HEK293 (cell line): ENCODE results near the gene PFDN1.

Source experiments
- CTCF ChIA-PET: fragments of 350-600 bp; formaldehyde crosslinking; extraction: SDS; loops from one replicate; lab custom pipeline; 2021; ENCODE audit warnings: antibody characterized with exemption; lab: Yijun Ruan, JAX
- POLR2A ChIA-PET: fragments of 300-600 bp; formaldehyde crosslinking; extraction: SDS; loops from one replicate; lab custom pipeline; 2020; ENCODE audit warnings: antibody characterized with exemption, inconsistent platforms; lab: Yijun Ruan, JAX
- H3K27ac ChIP-seq: fragments of 200-500 bp; sonication (Bioruptor generic); 2 replicates; pipeline ENCODE4 v1.5.1; 2014; ENCODE audit warnings: low read depth, low read length, control low read depth, inconsistent platforms; ENCODE audit errors: extremely low read depth
- H3K36me3 ChIP-seq, 2 experiments: fragments of 200-500 bp in 1 of 2; sonication (Bioruptor generic) in 1 of 2; 1 replicate in 1 of 2; 2 replicates in 1 of 2; pipeline ENCODE4 v1.5.1; 2014 to 2017; ENCODE audit warnings: inconsistent platforms in 2 of 2, low read length in 2 of 2; ENCODE audit not compliant: control insufficient read depth in 2 of 2, insufficient read depth in 1 of 2
- H3K4me1 ChIP-seq: fragments of 200-500 bp; sonication (Bioruptor generic); 2 replicates; pipeline ENCODE4 v1.5.1; 2014; ENCODE audit warnings: mild to moderate bottlenecking, low read length, inconsistent platforms; ENCODE audit not compliant: control insufficient read depth, insufficient read depth
- H3K4me3 ChIP-seq: 2 replicates; pipeline ENCODE4 v1.5.1; 2011; ENCODE audit warnings: low read depth, mild to moderate bottlenecking, control low read depth, low read length, moderate library complexity
- H3K9me3 ChIP-seq: fragments of 200-500 bp; sonication (Bioruptor generic); 2 replicates; pipeline ENCODE4 v1.5.1; 2014; ENCODE audit warnings: low read depth, low read length, inconsistent platforms; ENCODE audit not compliant: control insufficient read depth, insufficient read depth
- OSR2 ChIP-seq: fragments of 450-650 bp; formaldehyde crosslinking; IDR thresholded peaks from 2 replicates; pipeline ENCODE4 v1.5.1; 2016; ENCODE audit warnings: missing biosample characterization, missing genetic modification characterization
- OVOL3 ChIP-seq: fragments of 450-650 bp; formaldehyde crosslinking; IDR thresholded peaks from 2 replicates; pipeline ENCODE4 v1.5.1; 2016; ENCODE audit warnings: missing biosample characterization, missing genetic modification characterization
- REPIN1 ChIP-seq: fragments of 450-650 bp; formaldehyde crosslinking; IDR thresholded peaks from 2 replicates; pipeline ENCODE4 v1.5.1; 2017; ENCODE audit warnings: missing biosample characterization, missing genetic modification characterization, low read depth
- SETDB1 ChIP-seq: IDR thresholded peaks from one replicate; pipeline ENCODE4 v1.6.1; 2017; ENCODE audit warnings: mild to moderate bottlenecking, low read length, moderate library complexity, mixed read lengths; ENCODE audit not compliant: insufficient read length
- WT1 ChIP-seq: fragments of 450-650 bp; formaldehyde crosslinking; IDR thresholded peaks from 2 replicates; pipeline ENCODE4 v1.5.1; 2016; ENCODE audit warnings: missing biosample characterization, missing genetic modification characterization
- ZBTB20 ChIP-seq: fragments of 450-650 bp; formaldehyde crosslinking; IDR thresholded peaks from 2 replicates; pipeline ENCODE4 v1.5.1; 2016; ENCODE audit warnings: missing biosample characterization, missing genetic modification characterization
- ZBTB21 ChIP-seq: fragments of 450-650 bp; formaldehyde crosslinking; IDR thresholded peaks from 2 replicates; pipeline ENCODE4 v1.5.1; 2017; ENCODE audit warnings: missing biosample characterization, missing genetic modification characterization
- ZFHX2 ChIP-seq: fragments of 450-650 bp; formaldehyde crosslinking; conservative IDR thresholded peaks from 2 replicates; pipeline ENCODE4 v1.5.1; 2016; ENCODE audit warnings: missing biosample characterization, missing genetic modification characterization
- ZNF223 ChIP-seq: fragments of 450-650 bp; formaldehyde crosslinking; IDR thresholded peaks from 2 replicates; pipeline ENCODE4 v1.5.1; 2016; ENCODE audit warnings: missing biosample characterization, missing genetic modification characterization
- ZNF24 ChIP-seq: fragments of 450-650 bp; formaldehyde crosslinking; IDR thresholded peaks from 2 replicates; pipeline ENCODE4 v1.5.1; 2016; ENCODE audit warnings: missing biosample characterization, missing genetic modification characterization
- ZNF248 ChIP-seq: fragments of 450-650 bp; formaldehyde crosslinking; IDR thresholded peaks from 2 replicates; pipeline ENCODE4 v1.5.1; 2017; ENCODE audit warnings: missing biosample characterization, missing genetic modification characterization
- ZNF324 ChIP-seq: fragments of 450-650 bp; formaldehyde crosslinking; IDR thresholded peaks from 2 replicates; pipeline ENCODE4 v1.5.1; 2016; ENCODE audit warnings: missing biosample characterization, missing genetic modification characterization
- ZNF404 ChIP-seq: fragments of 450-650 bp; formaldehyde crosslinking; IDR thresholded peaks from 2 replicates; pipeline ENCODE4 v1.5.1; 2017; ENCODE audit warnings: missing biosample characterization, missing genetic modification characterization
- ZNF830 ChIP-seq: fragments of 450-650 bp; IDR thresholded peaks from 2 replicates; pipeline ENCODE4 v1.5.0; 2018; ENCODE audit warnings: missing biosample characterization, missing genetic modification characterization, low read depth, mild to moderate bottlenecking, moderate library complexity
- ZSCAN30 ChIP-seq: fragments of 450-650 bp; IDR thresholded peaks from 2 replicates; pipeline ENCODE4 v1.5.1; 2018; ENCODE audit warnings: missing biosample characterization, mild to moderate bottlenecking, missing genetic modification characterization, moderate library complexity
- TF ChIP-seq, protein P1 (sequence below): fragments of 450-650 bp; formaldehyde crosslinking; conservative IDR thresholded peaks from 2 replicates; pipeline ENCODE4 v1.5.1; 2016; ENCODE audit warnings: low read depth, missing biosample characterization, missing genetic modification characterization
- TF ChIP-seq, protein P2 (sequence below): fragments of 450-650 bp; formaldehyde crosslinking; IDR thresholded peaks from 2 replicates; pipeline ENCODE4 v1.5.1; 2016; ENCODE audit warnings: missing biosample characterization, missing genetic modification characterization
- TF ChIP-seq, protein P3 (sequence below): fragments of 450-650 bp; formaldehyde crosslinking; IDR thresholded peaks from 2 replicates; pipeline ENCODE4 v1.5.1; 2016; ENCODE audit warnings: missing biosample characterization, missing genetic modification characterization, borderline replicate concordance
- TF ChIP-seq, protein P4 (sequence below): fragments of 450-650 bp; formaldehyde crosslinking; IDR thresholded peaks from 2 replicates; pipeline ENCODE4 v1.5.1; 2016; ENCODE audit warnings: missing biosample characterization, missing genetic modification characterization

PFDN1 gene

DNA sequence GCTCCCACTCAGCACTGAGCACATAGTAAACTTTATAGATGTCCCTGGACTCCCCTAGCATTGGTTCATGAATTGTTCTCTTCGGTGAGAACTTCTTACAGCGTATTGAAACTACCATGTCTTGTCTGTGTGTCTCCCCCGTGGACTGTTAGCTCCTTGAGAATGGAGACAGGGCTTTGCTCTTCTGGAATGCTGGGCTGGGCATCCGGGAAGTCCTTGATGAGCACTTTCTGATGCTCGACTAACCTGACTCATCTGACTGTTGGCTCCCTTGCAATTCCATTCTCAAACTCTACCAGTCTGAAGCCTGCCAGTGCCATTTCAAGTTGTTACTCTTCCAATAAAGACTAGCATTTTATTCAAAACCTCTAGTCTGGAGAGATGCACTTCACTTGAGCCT is 15.0 kb upstream of the PFDN1 start (continued):
- TF ChIP-seq ZNF248 (tag by site-specific recombination), result no peak

DNA sequence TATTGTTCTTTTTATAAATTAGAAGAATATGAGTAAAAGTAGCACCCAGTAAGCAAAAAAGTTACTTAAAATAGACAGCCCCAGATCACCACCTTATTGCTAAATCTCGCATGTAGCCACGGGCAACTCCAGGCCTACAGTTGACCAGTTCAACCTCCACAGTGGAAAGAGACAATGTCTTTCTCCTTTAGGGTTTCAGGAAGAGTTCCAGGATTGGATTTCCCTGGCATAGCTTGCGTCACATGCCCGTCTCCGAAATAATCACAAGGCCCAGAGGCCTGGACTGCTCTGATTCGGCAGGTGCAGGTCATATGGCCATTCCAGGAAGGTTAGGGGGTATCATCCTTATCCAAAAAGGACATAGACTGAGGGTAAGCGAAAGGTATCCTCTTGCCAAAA is 9.9 kb upstream of the PFDN1 start:
- CTCF ChIA-PET, result interaction anchor here (0.6 to 2.2 kb wide), 5 partner anchors 11 to 68 kb away, joined by 3 to 6 read pairs (median 4); partner anchors contain the start of gene HBEGF
- H3K27ac ChIP-seq, result no peak overlapping the region
- POLR2A ChIA-PET, result no interaction called here

More for the DNA sequence above, 9.9 kb upstream of the PFDN1 start:
- TF ChIP-seq ZNF404 (tag by site-specific recombination) (no peak), ZFHX2 (tag by site-specific recombination) (no peak), WT1 (tag by site-specific recombination) (no peak), OVOL3 (no peak), ZSCAN30 (tag by site-specific recombination) (no peak), ZNF324 (tag by site-specific recombination) (no peak), ZNF223 (no peak), ZNF24 (tag by site-specific recombination) (no peak), OSR2 (no peak), ZBTB21 (tag by site-specific recombination) (no peak), SETDB1 (no peak), ZNF830 (tag by site-specific recombination) (no peak), REPIN1 (tag by site-specific recombination) (no peak), ZBTB20 (no peak)
- TF ChIP-seq, protein P1, sequence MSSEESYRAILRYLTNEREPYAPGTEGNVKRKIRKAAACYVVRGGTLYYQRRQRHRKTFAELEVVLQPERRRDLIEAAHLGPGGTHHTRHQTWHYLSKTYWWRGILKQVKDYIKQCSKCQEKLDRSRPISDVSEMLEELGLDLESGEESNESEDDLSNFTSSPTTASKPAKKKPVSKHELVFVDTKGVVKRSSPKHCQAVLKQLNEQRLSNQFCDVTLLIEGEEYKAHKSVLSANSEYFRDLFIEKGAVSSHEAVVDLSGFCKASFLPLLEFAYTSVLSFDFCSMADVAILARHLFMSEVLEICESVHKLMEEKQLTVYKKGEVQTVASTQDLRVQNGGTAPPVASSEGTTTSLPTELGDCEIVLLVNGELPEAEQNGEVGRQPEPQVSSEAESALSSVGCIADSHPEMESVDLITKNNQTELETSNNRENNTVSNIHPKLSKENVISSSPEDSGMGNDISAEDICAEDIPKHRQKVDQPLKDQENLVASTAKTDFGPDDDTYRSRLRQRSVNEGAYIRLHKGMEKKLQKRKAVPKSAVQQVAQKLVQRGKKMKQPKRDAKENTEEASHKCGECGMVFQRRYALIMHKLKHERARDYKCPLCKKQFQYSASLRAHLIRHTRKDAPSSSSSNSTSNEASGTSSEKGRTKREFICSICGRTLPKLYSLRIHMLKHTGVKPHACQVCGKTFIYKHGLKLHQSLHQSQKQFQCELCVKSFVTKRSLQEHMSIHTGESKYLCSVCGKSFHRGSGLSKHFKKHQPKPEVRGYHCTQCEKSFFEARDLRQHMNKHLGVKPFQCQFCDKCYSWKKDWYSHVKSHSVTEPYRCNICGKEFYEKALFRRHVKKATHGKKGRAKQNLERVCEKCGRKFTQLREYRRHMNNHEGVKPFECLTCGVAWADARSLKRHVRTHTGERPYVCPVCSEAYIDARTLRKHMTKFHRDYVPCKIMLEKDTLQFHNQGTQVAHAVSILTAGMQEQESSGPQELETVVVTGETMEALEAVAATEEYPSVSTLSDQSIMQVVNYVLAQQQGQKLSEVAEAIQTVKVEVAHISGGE (tag by site-specific recombination), result no peak
- TF ChIP-seq, protein P2, sequence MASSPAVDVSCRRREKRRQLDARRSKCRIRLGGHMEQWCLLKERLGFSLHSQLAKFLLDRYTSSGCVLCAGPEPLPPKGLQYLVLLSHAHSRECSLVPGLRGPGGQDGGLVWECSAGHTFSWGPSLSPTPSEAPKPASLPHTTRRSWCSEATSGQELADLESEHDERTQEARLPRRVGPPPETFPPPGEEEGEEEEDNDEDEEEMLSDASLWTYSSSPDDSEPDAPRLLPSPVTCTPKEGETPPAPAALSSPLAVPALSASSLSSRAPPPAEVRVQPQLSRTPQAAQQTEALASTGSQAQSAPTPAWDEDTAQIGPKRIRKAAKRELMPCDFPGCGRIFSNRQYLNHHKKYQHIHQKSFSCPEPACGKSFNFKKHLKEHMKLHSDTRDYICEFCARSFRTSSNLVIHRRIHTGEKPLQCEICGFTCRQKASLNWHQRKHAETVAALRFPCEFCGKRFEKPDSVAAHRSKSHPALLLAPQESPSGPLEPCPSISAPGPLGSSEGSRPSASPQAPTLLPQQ (tag by site-specific recombination), result no peak
- TF ChIP-seq, protein P3, sequence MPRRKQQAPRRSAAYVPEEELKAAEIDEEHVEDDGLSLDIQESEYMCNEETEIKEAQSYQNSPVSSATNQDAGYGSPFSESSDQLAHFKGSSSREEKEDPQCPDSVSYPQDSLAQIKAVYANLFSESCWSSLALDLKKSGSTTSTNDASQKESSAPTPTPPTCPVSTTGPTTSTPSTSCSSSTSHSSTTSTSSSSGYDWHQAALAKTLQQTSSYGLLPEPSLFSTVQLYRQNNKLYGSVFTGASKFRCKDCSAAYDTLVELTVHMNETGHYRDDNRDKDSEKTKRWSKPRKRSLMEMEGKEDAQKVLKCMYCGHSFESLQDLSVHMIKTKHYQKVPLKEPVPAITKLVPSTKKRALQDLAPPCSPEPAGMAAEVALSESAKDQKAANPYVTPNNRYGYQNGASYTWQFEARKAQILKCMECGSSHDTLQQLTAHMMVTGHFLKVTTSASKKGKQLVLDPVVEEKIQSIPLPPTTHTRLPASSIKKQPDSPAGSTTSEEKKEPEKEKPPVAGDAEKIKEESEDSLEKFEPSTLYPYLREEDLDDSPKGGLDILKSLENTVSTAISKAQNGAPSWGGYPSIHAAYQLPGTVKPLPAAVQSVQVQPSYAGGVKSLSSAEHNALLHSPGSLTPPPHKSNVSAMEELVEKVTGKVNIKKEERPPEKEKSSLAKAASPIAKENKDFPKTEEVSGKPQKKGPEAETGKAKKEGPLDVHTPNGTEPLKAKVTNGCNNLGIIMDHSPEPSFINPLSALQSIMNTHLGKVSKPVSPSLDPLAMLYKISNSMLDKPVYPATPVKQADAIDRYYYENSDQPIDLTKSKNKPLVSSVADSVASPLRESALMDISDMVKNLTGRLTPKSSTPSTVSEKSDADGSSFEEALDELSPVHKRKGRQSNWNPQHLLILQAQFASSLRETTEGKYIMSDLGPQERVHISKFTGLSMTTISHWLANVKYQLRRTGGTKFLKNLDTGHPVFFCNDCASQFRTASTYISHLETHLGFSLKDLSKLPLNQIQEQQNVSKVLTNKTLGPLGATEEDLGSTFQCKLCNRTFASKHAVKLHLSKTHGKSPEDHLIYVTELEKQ (tag by site-specific recombination), result no peak
- TF ChIP-seq, protein P4, sequence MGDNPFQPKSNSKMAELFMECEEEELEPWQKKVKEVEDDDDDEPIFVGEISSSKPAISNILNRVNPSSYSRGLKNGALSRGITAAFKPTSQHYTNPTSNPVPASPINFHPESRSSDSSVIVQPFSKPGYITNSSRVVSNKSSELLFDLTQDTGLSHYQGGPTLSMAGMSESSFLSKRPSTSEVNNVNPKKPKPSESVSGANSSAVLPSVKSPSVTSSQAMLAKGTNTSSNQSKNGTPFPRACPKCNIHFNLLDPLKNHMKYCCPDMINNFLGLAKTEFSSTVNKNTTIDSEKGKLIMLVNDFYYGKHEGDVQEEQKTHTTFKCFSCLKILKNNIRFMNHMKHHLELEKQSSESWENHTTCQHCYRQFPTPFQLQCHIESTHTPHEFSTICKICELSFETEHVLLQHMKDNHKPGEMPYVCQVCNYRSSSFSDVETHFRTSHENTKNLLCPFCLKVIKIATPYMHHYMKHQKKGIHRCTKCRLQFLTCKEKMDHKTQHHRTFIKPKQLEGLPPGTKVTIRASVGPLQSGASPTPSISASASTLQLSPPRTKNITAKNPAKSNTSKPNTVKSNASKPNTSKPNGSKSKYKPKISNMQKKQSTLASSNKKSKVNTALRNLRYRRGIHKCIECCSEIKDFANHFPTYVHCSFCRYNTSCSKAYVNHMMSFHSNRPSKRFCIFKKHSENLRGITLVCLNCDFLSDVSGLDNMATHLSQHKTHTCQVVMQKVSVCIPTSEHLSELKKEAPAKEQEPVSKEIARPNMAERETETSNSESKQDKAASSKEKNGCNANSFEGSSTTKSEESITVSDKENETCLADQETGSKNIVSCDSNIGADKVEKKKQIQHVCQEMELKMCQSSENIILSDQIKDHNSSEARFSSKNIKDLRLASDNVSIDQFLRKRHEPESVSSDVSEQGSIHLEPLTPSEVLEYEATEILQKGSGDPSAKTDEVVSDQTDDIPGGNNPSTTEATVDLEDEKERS, result no peak
- TF ChIP-seq, all 188 proteins: peak for 0
- Histone ChIP-seq H3K9me3 (no peaks in the 10 kb centered on the region), H3K4me3 (no peak overlapping the region), H3K36me3 (no peaks in the 10 kb centered on the region), H3K4me1 (no peaks in the 10 kb centered on the region)
